Stimulated activated CD4-positive, alpha-beta T cell treated with anti-CD3 and anti-CD28 coated beads, Interleukin-15, amount 100 ng/mL, for 48 hours (primary cell): Measurements from ENCODE around the gene CEP72.

Experiments
- DNase-seq, 2 donors: peaks; one replicate each; pipeline ENCODE4 v3.0.0-alpha.2; 2020; ENCODE audit warnings: low read depth in 2 of 2

CEP72 gene

GRCh38 chr5:638501-639252 is 26.5 kb downstream of the CEP72 start:
- no peak for DNase-seq

DNA sequence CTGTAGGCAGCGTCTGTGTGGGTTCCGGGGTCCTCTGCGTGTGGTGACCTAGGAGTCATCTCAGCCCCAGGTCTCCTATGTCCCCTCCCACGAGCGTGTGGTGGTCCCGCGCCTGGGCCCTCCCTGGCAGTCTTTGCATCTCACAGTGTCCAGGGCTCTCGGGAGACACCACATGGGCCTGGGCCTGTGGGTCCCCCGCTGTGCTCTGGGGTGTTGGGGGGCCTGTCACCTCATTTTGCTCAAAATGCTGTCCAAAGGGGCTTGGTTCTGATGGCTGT is 27.1 kb downstream of the CEP72 start:
- no peak for DNase-seq

DNA sequence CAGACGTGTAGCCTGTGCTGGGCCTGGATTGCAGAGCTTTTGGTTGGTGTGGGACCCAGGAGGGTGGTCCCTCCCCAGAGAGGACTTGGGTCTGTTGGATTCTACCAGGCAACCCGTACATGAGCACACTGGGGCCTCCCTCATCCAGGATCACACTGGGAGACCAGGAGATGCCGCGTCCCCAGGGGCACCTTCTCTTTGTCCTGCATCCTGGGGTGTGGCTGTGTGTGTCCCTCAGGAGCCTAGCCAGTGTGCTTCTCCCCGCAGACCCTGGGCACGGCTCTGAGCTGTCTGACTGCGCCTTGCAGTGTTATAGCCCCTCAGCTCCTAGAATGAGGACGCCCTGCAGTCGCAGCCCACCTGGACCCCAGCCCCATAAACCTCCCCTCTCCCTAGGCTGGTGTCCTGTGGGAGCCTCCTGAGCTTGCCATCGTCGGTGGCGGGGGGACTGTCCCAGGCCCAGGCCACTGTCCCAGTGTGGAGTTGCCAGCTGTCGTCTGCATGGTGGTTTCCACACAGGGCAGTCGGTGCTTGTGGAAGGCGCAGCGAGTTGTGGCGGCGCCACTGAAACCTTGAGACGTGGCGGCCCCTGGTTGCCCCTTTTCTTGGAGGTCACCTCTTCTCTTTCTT is 27.6 kb downstream of the CEP72 start:
- DNase-seq: no peak

DNA sequence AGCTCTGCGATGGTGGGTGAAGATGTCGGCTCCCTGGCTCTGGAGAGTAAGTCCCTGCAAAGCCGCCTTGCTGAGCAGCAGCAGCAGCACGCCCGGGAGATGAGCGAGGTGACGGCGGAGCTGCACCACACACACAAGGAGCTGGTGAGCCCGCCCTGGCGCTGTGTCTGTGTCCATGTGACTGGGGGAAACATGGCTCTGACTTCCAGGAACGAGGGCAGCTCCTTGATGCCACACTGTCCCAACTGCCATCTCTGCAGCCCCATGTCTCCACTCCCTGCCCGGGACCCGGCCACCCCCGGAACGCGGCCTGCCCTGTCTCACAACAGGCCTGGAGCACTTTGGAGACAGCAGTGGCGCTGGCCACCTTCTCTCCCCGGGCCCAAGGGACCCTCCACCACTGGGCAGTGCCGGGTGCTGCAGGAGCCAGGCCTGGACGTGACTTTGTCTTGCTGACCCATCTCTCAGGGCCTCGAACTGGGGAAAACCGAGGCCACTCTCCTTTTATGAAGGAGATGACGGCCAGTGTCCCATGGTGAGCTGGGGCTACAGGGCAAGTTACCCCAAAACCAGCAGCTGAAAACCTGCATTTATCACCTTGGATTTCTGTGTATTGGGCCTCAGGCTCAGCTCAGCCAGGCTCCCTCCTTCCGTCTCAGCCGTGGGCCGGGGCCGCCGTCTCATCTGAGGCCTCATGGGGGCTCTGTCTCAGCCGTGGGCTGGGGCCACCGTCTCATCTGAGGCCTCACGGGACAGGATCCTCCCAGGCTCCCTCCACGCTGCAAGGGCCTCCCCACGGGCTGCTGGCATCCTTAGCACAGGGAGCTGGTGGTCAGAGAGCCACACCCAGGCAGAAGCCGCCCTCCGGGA is 28.6 kb downstream of the CEP72 start:
- DNase-seq: no peak

- DNase-seq: no peak
Observed at GRCh38 chr5:641331-641765, 29.2 kb downstream of the CEP72 start.

- no peak for DNase-seq
Observed at GRCh38 chr5:642481-642880, 30.3 kb downstream of the CEP72 start.

DNA sequence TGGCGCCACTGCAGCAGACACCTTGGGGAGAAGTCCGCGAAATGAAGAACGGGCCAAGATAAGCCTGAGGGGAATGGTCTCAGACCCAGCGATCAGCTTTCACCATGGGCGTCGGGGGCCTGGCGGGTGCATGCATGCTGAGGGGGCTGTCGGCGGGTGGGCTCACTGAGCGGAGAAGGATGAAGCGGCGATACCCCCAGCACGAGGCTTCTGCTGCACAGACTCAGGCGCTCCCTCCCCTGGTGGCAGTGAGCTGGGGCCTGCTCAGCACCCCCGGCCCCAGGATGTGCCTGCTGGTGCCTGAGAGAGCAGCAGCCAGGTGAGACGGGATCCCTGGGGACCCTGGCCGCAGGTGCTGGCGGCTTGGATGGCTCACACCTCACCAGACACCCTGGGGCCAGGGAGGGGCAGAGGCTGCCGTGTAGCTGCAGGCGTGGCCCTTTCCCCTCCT is 31.2 kb downstream of the CEP72 start:
- no peak for DNase-seq

GRCh38 chr5:643811-644271 is 31.7 kb downstream of the CEP72 start:
- no peak for DNase-seq

DNA sequence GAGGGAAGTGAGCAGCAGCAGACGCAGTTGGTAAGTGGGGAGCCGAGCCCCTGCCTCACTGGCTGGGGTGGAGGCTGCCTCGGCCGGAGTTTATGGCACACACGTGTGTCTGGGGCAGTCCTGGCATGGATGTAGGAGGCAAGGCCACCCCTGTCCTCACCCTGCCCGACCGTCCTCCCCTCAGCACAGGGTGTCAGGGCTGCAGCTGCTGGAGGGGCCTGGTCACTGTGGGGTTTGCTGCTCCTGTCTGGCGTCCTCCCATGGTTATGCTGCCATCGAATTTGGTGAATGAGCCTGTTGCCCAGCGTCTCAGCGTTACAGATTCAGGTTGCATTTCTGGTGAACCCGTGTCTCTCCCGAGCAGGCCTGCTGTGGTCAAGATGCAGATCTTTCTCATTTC is 32.4 kb downstream of the CEP72 start:
- DNase-seq: no peak

DNA sequence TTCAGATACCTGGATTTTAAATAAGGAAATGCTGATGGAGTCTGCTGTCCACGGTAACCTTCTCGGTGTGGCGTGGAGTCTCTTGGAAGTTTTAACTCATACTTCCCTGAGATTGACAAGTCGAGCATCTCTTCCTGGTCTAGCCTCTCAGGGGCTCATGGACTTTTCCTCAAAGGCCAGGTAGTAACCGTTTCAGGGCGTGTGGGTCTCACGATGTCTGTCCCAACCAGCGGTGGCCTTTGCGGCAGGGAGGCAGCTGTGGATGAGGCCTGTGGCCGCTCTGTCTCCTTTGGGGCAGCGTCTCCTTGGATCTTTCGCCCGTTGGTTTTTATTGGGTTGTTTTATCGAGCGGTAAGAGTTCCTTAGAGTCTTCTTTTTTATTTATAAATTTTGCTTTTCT is 32.8 kb downstream of the CEP72 start:
- no peak for DNase-seq

DNA sequence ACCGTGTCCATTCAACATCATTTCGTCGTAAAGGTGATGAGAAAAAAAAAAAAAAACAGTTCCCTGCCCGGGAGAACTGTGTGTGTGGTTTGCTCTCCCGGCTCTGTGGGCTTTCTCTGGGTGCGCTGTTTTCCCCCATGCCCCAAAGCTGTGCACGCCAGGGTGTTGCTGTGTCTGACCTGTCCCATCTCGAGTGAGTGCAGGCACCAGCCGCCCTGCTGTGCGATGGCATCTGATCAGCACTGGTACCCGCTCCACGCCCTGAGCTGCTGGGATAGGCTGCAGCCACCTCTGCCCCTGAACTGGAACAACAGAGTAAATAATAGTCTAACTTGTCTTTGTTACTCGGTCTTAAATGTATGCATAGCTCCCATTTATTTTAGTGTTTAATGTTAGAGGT is 33.3 kb downstream of the CEP72 start:
- DNase-seq: no peak

DNA sequence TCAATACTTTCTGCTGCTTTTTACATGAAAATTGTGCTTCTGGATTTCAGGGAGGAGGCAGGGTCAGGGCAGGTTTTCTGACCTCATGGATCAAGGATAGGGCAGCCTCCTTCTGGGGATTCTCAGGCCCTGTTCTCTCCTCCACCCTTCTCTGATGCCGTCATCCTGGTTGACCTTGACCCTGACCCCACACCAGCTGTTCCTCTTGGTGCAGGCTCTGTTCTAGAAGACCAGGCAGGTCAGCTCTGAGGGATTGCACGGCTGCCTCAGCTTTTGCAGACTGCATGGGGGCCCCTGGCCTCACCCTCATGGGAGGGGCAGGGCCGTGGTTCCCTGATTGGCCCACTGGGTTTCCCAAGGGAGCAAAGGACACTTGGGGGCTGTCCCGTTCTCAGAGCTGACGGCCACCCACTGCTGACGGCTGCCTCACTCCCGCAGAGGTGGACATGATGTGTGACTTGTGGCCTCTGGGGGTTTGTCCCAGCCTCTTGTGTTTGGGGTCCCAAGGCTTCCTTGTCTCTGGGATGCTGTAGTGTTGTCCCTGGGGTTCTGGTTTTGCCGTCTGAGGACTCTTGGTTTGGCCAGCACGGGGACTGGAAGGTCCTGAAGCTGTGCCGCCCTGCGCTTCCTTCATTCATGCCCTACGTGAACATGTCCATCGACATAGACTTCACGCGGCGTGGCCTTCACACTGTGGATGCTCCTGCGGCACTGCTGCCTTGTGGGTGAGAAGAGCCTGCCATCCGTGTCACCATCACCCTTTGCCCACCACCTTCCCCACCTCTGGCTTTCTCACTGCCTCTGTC is 34.5 kb downstream of the CEP72 start:
- DNase-seq: no peak

GRCh38 chr5:647311-647710 is 35.2 kb downstream of the CEP72 start:
- DNase-seq: no peak

GRCh38 chr5:647727-648126 is 35.6 kb downstream of the CEP72 start:
- DNase-seq: no peak

- DNase-seq: no peak
Observed at GRCh38 chr5:651296-652022, 39.3 kb downstream of the CEP72 start.

DNA sequence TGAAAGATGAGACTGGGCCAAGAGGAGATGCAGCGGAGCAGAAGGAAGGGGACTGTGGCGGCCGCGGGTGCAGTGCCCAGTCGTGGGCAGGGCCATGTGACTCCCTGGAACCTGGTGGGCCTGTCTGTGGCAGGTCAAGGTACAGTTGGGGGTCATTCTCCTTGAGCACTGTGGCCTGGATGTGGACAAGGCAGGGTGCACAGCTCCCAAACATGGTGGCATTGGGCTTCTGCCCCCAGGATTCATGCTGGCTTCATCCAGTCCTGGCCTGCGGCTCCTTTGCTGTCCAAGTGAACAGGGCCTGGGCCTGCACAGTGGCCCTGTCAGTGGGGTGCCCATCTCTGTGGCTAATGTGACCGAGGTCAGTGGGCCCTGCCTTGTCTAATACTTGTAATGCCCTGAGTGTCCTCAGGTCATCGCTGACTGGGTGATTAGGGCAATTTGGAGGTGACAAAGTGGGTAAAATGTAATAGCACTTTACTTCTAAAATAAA is 39.9 kb downstream of the CEP72 start:
- no peak for DNase-seq

GRCh38 chr5:652773-653350 is 40.7 kb downstream of the CEP72 start:
- DNase-seq: no peak

DNA sequence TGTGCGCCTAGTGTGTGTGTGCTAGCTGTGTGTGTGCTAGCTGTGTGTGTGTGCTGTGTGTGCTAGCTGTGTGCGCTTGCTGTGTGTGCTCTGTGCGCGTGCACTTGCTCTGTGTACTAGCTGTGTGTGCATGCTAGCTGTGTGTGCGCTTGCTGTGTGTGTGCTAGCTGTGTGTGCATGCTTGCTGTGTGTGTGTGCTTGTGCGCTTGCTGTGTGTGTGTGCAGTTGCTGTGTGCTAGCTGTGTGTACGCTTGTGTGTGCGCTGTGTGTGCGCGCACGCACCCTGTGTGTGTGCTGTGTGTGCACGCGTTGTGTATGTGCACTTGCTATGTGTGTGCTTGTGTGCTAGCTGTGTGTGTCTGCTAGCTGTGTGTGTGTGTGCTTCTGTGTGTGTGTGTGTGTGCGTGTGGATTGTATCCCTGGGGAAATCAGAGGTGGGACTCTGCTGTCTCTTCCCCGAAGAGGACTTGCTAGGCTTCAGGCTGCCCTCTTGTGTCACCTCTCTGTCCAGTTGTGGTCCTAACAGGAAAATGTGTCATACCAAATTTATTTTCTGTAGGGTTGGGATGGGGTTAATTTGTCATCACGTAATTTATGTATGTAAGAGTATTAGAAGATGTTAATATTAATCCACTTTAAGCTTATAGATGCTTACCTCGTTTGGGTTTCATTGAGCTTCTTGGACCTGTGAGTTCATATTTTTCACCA is 42.1 kb downstream of the CEP72 start:
- DNase-seq: no peak

DNA sequence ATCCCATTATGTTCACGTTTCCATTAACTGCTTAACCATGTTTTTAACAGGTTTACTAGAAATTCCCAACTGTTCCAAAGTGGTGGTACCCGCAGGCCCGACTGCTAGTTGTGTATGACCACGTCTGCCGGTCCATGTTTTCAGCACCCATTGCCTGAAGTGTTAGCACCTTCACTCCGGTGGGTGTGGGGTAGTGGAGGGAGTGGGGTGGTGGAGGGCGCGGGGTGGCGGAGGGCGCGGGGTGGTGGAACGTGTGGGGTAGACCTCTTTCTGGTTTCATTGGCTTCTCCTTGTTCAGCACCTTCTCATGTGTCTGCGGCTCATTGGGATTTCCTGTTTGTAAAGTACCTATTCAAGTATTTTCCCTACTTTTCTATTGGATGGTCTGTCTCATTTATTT is 43.3 kb downstream of the CEP72 start:
- DNase-seq: no peak

DNA sequence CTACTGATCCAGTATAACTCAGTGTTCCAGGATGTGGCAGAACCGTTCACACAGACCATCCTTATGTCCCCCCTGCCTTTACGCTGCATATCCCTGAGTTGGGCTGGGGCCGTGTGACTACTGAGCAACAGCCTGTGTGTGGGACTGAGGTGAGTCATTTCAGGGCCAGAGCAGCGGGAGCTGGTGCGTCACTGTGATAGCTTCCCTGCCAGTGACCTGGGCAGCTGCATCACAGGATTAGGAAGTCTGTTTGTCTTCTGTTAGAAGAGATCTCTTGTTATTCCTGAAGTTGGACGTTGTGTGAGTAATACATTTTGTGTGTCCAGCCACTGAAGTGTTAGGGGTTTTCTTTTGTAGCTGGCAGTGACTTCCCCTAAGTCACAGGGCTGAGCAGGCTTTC is 45.4 kb downstream of the CEP72 start:
- DNase-seq: no peak
